Neural cell (in vitro differentiated cells): ENCODE results near the gene BCL2L2. TPM values are rescaled to one million over a fixed set of nuclear protein-coding genes. Genes with fewer than 3 reads are reported as not detected.
"Not testable (repeated sequence)": the region's sequence is repeated elsewhere in the genome, so short reads cannot be mapped to it uniquely, and the experiment has no call there.

Source experiments
- H2AFZ ChIP-seq: fragments of 200-600, 300-800 bp; sonication (generic), shearing (Covaris generic); 2 replicates; pipeline ENCODE4 v1.6.0; 2014; ENCODE audit warnings: low read depth, mild to moderate bottlenecking, antibody characterized with exemption, low read length, moderate library complexity
- H3F3A ChIP-seq: fragments of 200-600 bp; shearing (Covaris generic); 2 replicates; pipeline ENCODE4 v1.6.1; 2016; ENCODE audit warnings: mild to moderate bottlenecking, moderate library complexity, mixed read lengths, antibody characterized with exemption, low read length; ENCODE audit not compliant: insufficient read depth, poor library complexity, severe bottlenecking
- H3K27ac ChIP-seq: fragments of 200-600, 300-800 bp; sonication (generic), shearing (Covaris generic); 2 replicates; pipeline ENCODE4 v1.5.1; 2014; ENCODE audit warnings: mild to moderate bottlenecking, low read length, moderate library complexity
- H3K27me3 ChIP-seq: fragments of 300-800, 200-600 bp; sonication (generic), shearing (Covaris generic); 2 replicates; pipeline ENCODE4 v1.6.0; 2014; ENCODE audit warnings: mild to moderate bottlenecking, low read depth, low read length, moderate library complexity; ENCODE audit not compliant: insufficient read depth
- H3K36me3 ChIP-seq: fragments of 300-800, 200-600 bp; sonication (generic), shearing (Covaris generic); 2 replicates; pipeline ENCODE4 v1.5.1; 2014; ENCODE audit warnings: mild to moderate bottlenecking, antibody characterized with exemption, low read length, moderate library complexity; ENCODE audit not compliant: insufficient read depth
- H3K4me2 ChIP-seq: fragments of 300-800, 200-600 bp; sonication (generic), shearing (Covaris generic); 2 replicates; pipeline ENCODE4 v1.6.0; 2014; ENCODE audit warnings: mild to moderate bottlenecking, low read length
- H3K4me3 ChIP-seq: fragments of 300-800, 200-600 bp; sonication (generic), shearing (Covaris generic); 2 replicates; pipeline ENCODE4 v1.5.1; 2014; ENCODE audit warnings: mild to moderate bottlenecking, low read length, moderate library complexity
- H3K79me2 ChIP-seq: fragments of 200-600 bp; shearing (Covaris generic); replicated peaks from 2 replicates; pipeline ENCODE4 v1.6.0; 2014; ENCODE audit warnings: mild to moderate bottlenecking, low read length, moderate library complexity; ENCODE audit not compliant: insufficient read depth
- H3K9ac ChIP-seq: fragments of 300-800, 200-600 bp; sonication (generic), shearing (Covaris generic); 2 replicates; pipeline ENCODE4 v1.6.1; 2016; ENCODE audit warnings: mild to moderate bottlenecking, low read length, mixed read lengths
- H3K9me2 ChIP-seq: fragments of 200-600 bp; shearing (Covaris generic); 2 replicates; pipeline ENCODE4 v1.6.1; 2016; ENCODE audit warnings: mild to moderate bottlenecking, low read length, mixed read lengths; ENCODE audit not compliant: insufficient read depth
- H3K9me3 ChIP-seq: fragments of 200-600, 300-800 bp; sonication (generic), shearing (Covaris generic); 2 replicates; pipeline ENCODE4 v1.6.1; 2016; ENCODE audit warnings: mild to moderate bottlenecking, mixed run types, low read length, moderate library complexity, mixed read lengths
- H4K20me1 ChIP-seq: fragments of 200-600 bp; shearing (Covaris generic); 2 replicates; pipeline ENCODE4 v1.6.1; 2016; ENCODE audit warnings: mild to moderate bottlenecking, mixed run types; ENCODE audit not compliant: insufficient read depth
- CTCF ChIP-seq: fragments of 450-650 bp; IDR thresholded peaks from 2 replicates; pipeline ENCODE4 v1.5.1; 2014; ENCODE audit warnings: antibody characterized with exemption, mild to moderate bottlenecking, moderate library complexity; ENCODE audit not compliant: poor library complexity, severe bottlenecking
- EP300 ChIP-seq: fragments of 450-650 bp; conservative IDR thresholded peaks from 2 replicates; pipeline ENCODE4 v1.6.1; 2014; ENCODE audit warnings: antibody characterized with exemption, mild to moderate bottlenecking, moderate library complexity; ENCODE audit not compliant: poor library complexity, severe bottlenecking
- EZH2 ChIP-seq: fragments of 200-600, 300-800 bp; shearing (Covaris generic), sonication (generic); IDR thresholded peaks from 2 replicates; pipeline ENCODE4 v1.6.1; 2014; ENCODE audit warnings: antibody characterized with exemption, low read length, borderline replicate concordance, mild to moderate bottlenecking; ENCODE audit not compliant: insufficient read depth, poor library complexity, severe bottlenecking
- MXI1 ChIP-seq: fragments of 450-650 bp; conservative IDR thresholded peaks from 2 replicates; pipeline ENCODE4 v1.6.1; 2014; ENCODE audit warnings: antibody characterized with exemption, mild to moderate bottlenecking; ENCODE audit not compliant: poor library complexity, severe bottlenecking
- POLR2AphosphoS5 ChIP-seq: IDR thresholded peaks from 2 replicates; pipeline ENCODE4 v1.6.1; 2012
- RAD21 ChIP-seq: fragments of 450-650 bp; conservative IDR thresholded peaks from 2 replicates; pipeline ENCODE4 v1.6.1; 2014; ENCODE audit warnings: antibody characterized with exemption, mild to moderate bottlenecking, moderate library complexity
- REST ChIP-seq: IDR thresholded peaks from 2 replicates; pipeline ENCODE4 v1.6.1; 2012; ENCODE audit warnings: borderline replicate concordance
- SMC3 ChIP-seq: fragments of 450-650 bp; conservative IDR thresholded peaks from 2 replicates; pipeline ENCODE4 v1.6.1; 2014; ENCODE audit warnings: antibody characterized with exemption, mild to moderate bottlenecking, moderate library complexity; ENCODE audit not compliant: poor library complexity
- TAF1 ChIP-seq: IDR thresholded peaks from 2 replicates; pipeline ENCODE4 v1.6.1; 2012; ENCODE audit warnings: low read depth
- polyA plus RNA-seq: library from polyadenylated mRNA; depleted of rRNA; stranded (reverse); fragments of >200 nt; gene quantifications from 2 replicates; pipeline ENCODE4 v1.2.3, GENCODE V29; 2014

The BCL2L2 gene
- polyA plus RNA-seq, 1 donor from 2014 or later = 35.8 TPM

GRCh38 chr14:23324455-23324846 is 17.8 kb downstream of the BCL2L2 start:
- no peak for TF ChIP-seq EP300
- no peak for TF ChIP-seq MXI1
- TF ChIP-seq RAD21 = no peak
- TF ChIP-seq REST = no peak
- TF ChIP-seq CTCF = no peak
- no peak for TF ChIP-seq EZH2
- TF ChIP-seq SMC3 = no peak
- TF ChIP-seq POLR2AphosphoS5 = no peak
- no peak for TF ChIP-seq TAF1
- Histone ChIP-seq H3K9me3 (no peaks in the 10 kb centered on the region), H3K4me2 (no peak overlapping the region), H3K27ac (no peak overlapping the region), H4K20me1 (no peaks in the 10 kb centered on the region), H2AFZ (no peak overlapping the region), H3K9ac (peak overlapping the region; percentile 10), H3K9me2 (no peaks in the 10 kb centered on the region), H3K27me3 (no peaks in the 10 kb centered on the region), H3K36me3 (no peaks in the 10 kb centered on the region), H3F3A (peaks cover 8% of the 10 kb centered on the region), H3K4me3 (peak overlapping the region; percentile 76), H3K79me2 (peaks cover 23% of the 10 kb centered on the region)

DNA sequence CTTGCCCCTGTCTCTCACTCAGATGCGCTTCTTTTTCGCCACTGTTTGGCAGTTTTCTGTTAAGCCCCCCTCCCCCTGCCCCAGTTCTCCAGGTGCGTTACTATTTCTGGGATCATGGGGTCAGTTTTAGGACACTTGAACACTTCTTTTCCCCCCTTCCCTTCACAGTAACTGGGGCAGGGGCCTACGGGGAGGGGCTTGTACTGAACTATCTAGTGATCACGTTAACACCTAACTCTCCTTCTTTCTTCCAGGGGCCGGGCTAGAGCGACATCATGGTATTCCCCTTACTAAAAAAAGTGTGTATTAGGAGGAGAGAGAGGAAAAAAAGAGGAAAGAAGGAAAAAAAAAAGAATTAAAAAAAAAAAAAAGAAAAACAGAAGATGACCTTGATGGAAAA is 18.4 kb downstream of the BCL2L2 start:
- Histone ChIP-seq H3K27ac (no peak overlapping the region), H3K27me3 (no peaks in the 10 kb centered on the region), H2AFZ (no peak overlapping the region), H3K36me3 (no peaks in the 10 kb centered on the region), H3K4me3 (no peak overlapping the region), H3K9ac (peak overlapping the region; percentile 10), H3K9me2 (no peaks in the 10 kb centered on the region), H3F3A (peaks cover 2% of the 10 kb centered on the region), H3K4me2 (no peak overlapping the region), H3K9me3 (no peaks in the 10 kb centered on the region), H4K20me1 (no peaks in the 10 kb centered on the region), H3K79me2 (peaks cover 23% of the 10 kb centered on the region)
- TF ChIP-seq SMC3 (no peak), TAF1 (no peak), CTCF (no peak)

DNA sequence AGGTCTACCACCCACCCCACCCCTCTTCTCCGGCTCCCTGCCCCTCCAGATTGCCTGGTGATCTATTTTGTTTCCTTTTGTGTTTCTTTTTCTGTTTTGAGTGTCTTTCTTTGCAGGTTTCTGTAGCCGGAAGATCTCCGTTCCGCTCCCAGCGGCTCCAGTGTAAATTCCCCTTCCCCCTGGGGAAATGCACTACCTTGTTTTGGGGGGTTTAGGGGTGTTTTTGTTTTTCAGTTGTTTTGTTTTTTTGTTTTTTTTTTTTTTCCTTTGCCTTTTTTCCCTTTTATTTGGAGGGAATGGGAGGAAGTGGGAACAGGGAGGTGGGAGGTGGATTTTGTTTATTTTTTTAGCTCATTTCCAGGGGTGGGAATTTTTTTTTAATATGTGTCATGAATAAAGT is 19.1 kb downstream of the BCL2L2 start:
- not testable (repeated sequence) for H3K9me2 ChIP-seq, H3K4me2 ChIP-seq, H3K36me3 ChIP-seq, H3K27me3 ChIP-seq, H3K9me3 ChIP-seq, H3K9ac ChIP-seq, H3K27ac ChIP-seq, H2AFZ ChIP-seq, H4K20me1 ChIP-seq, H3K4me3 ChIP-seq, H3F3A ChIP-seq
- peaks cover 23% of the 10 kb centered on the region for H3K79me2 ChIP-seq
